Measurements from ENCODE around the gene SLC25A41.
A peak's percentile ranks its signal among the peaks of the same experiment; 100 is the strongest.

SLC25A41 gene

DNA sequence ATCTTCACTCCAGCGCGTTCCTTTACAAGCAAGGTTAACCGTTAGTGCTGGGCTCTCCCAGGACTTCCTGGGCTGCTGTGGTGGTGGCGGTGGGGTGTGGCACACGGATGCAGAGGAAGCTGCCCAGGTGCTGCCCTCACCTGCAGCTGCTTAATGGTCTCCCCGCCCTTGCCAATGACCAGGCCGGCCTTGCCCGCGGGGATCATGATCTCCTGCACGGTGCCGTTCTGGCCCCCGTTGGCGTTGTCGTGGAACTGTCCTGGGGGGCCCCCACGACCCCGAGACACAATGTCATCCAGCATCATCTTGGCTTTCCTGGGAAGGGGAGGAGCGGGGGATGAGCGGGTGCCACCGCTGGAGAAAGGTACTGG is 15.0 kb downstream of the SLC25A41 start:
- FAIRE-seq (no peak), DNase-seq (ENCODE audit: insufficient read length, low spot score) (no peak)
- TF ChIP-seq, protein P1, sequence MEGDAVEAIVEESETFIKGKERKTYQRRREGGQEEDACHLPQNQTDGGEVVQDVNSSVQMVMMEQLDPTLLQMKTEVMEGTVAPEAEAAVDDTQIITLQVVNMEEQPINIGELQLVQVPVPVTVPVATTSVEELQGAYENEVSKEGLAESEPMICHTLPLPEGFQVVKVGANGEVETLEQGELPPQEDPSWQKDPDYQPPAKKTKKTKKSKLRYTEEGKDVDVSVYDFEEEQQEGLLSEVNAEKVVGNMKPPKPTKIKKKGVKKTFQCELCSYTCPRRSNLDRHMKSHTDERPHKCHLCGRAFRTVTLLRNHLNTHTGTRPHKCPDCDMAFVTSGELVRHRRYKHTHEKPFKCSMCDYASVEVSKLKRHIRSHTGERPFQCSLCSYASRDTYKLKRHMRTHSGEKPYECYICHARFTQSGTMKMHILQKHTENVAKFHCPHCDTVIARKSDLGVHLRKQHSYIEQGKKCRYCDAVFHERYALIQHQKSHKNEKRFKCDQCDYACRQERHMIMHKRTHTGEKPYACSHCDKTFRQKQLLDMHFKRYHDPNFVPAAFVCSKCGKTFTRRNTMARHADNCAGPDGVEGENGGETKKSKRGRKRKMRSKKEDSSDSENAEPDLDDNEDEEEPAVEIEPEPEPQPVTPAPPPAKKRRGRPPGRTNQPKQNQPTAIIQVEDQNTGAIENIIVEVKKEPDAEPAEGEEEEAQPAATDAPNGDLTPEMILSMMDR (IDR thresholded peaks at IDR 0.05; ENCODE audit: insufficient read depth, missing control alignments): no peak

- DNase-seq (ENCODE audit: insufficient read length, low spot score) (peak; percentile 19), FAIRE-seq (no peak)
- TF ChIP-seq, protein P1 (IDR thresholded peaks at IDR 0.05; ENCODE audit: insufficient read depth, missing control alignments): no peak
Measured at GRCh38 chr19:6417713-6418561, 15.6 kb downstream of the SLC25A41 start.

GRCh38 chr19:6416658-6417405 is 16.7 kb downstream of the SLC25A41 start:
- TF ChIP-seq, protein P1 (IDR thresholded peaks at IDR 0.05; ENCODE audit: insufficient read depth, missing control alignments): no peak
- FAIRE-seq (no peak), DNase-seq (ENCODE audit: insufficient read length, low spot score) (peak; percentile 1)

GRCh38 chr19:6415591-6416190 is 17.9 kb downstream of the SLC25A41 start:
- peak; percentile 13 for DNase-seq (ENCODE audit: insufficient read length, low spot score)
- FAIRE-seq: no peak
- TF ChIP-seq, protein P1 (IDR thresholded peaks at IDR 0.05; ENCODE audit: insufficient read depth, missing control alignments): no peak

DNA sequence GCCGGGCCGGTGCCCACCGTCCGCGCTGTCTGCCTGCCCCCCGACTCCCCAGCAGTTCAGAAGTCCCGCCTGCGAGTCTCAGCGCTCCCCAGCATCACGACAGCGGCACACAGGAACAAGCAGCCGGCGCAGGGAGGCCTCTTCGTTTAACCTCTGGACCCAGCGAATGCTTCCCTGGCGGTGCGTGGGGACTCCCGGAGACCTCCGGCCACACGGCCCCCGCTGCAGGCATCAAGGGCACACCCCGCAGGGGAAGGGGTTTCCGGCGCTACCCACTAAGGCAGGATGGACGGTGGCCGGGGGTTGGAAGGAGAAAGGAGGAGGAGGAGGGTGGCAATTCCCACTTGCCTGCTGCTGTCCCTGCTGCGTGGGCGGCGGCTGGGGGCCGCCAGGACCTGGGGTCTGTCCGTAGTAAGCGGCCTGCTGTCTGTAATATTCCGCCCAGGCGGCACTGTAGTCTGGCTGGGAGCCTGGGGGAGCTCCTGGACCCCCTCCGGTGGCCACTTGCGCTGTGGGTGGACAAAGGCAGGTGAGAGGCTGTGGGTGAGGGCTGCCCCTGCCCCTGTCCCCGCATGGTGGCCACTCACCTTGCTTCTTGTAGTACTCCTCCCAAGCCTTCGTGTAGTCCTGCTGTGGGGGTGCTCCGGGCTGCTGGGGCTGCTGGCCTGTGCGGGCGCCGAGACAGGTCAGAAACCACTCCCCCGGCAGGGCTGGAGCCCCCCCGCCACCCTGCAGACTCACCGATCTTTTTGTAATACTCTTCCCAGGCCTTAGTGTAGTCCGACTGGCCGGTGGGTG is 18.6 kb downstream of the SLC25A41 start:
- TF ChIP-seq, protein P1 (IDR thresholded peaks at IDR 0.05; ENCODE audit: insufficient read depth, missing control alignments): no peak
- FAIRE-seq (no peak), DNase-seq (ENCODE audit: insufficient read length, low spot score) (peak; percentile 9)

DNA sequence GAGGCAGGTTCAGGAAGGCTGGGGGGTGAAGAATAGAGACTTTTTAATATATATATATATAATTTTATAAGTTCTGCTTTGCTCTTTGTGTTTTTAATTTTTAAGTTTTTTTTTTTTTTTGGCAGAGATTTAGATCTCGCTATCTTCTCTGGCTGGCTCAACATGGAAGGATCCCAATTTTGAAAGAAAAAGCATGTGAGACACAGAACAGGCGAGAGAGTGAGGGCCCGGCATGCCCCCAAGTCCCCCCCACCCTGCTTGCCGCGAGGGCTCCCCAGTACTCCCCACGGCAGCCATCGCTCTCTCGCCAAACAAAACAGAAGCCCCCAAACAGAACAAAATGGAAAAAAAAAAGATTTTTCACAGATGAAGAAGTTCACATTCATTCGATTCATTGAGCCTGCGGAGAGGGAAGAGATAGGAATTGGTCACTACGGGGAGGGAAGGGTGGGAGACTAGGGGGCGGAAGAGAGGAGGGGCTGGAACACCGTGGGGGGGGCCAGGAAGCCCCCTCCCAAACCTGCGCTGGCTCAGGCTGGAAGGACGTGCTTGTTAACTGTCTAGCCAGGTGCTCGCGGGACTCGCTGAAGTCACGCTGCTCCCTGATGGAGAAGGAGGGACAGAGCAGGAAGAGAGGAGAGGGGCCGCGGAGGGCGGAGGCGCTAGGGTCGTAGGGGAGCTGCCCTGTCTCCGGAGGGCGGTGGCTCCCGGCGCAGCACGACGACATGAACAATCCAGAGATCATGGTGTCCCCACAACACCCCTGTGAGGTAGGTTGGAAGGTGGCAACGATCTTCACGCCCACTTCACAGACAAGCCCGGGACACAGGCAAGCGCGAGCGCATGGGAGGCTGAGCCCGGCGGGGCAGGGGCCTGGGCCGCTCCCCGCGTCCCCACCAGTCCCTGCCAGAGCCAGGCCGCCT is 19.6 kb downstream of the SLC25A41 start:
- TF ChIP-seq, protein P1 (IDR thresholded peaks at IDR 0.05; ENCODE audit: insufficient read depth, missing control alignments): no peak
- DNase-seq (ENCODE audit: insufficient read length, low spot score) (peak; percentile 13), FAIRE-seq (no peak)

All from D721Med (cell line).